ENCODE results near the gene TAS2R43. TPM values are rescaled to one million over a fixed set of nuclear protein-coding genes. Genes with fewer than 3 reads are reported as not detected.

TAS2R43 gene
- total RNA-seq, 1 experiment from 2014 or later: not detected

DNA sequence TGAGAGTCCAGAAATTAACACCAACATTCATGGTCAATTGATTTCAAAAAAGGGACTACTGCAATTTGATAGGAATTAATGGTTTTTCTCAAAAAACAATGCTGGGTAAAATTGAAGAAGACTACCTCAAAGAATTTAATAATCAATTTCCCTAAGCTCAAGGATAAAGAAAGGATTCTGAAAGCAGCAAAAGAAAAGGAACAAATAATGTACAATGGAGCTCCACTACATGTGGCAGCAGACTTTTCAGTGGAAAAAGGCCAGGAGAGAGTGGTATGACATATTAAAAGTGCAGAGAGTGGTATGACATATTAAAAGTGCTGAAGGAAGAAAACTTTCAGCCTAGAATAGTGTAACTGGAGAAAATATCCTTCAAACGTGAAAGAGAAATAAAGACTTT lies 15.6 kb upstream of the TAS2R43 start:
- ChIA-PET RAD21 (ENCODE audit: low non-redundant PET in 1 of 2, low total read pairs in 2 of 2, uncharacterized antibody in 2 of 2, unreplicated experiment in 2 of 2) (no interaction called here), POLR2A (no interaction called here), CTCF (no interaction called here)
- Histone ChIP-seq H3K9ac (ENCODE audit: low read length) (no peak overlapping the region), H3K79me2 (ENCODE audit: insufficient read depth, low read length) (peaks cover 85% of the 10 kb centered on the region), H3K9me3 (ENCODE audit: control insufficient read depth in 1 of 2, insufficient read depth in 1 of 2, low read depth in 1 of 2, low read length in 2 of 2) (no peaks in the 10 kb centered on the region), H2AFZ (ENCODE audit: low read depth, low read length, poor library complexity, severe bottlenecking) (no peak overlapping the region), H3K4me1 (ENCODE audit: control insufficient read depth in 1 of 2, insufficient read depth in 2 of 2, low read length in 2 of 2) (no peaks in the 10 kb centered on the region), H3K27ac (ENCODE audit: low read depth, low read length) (no peak overlapping the region), H3K27me3 (ENCODE audit: insufficient read depth, low read length) (no peaks in the 10 kb centered on the region), H3K4me3 (replicated peaks in 1 of 2; ENCODE audit: low read depth in 1 of 2, low read length in 2 of 2) (no peak overlapping the region), H3K9me2 (ENCODE audit: insufficient read depth) (no peaks in the 10 kb centered on the region), H4K20me1 (ENCODE audit: insufficient read depth) (no peaks in the 10 kb centered on the region), H3K4me2 (ENCODE audit: low read length) (no peak overlapping the region), H3K36me3 (ENCODE audit: control insufficient read depth in 1 of 2, insufficient read depth in 2 of 2, low read length in 2 of 2) (no peaks in the 10 kb centered on the region; a peak in 1 of 4 replicates)
- intact Hi-C loops (cut with micrococcal nuclease): no loop called here
- no peak for ATAC-seq
- no peak for DNase-seq (ENCODE audit: low read depth, low spot score)
- BruUV-seq (replicated peaks): no TSS peak
- no peak for TF ChIP-seq ELF1 (IDR thresholded peaks at IDR 0.05; ENCODE audit: borderline replicate concordance, low read depth)
- TF ChIP-seq YY1 (IDR thresholded peaks at IDR 0.05; ENCODE audit: extremely low read depth, insufficient replicate concordance, low read depth, low read length): no peak
- TF ChIP-seq SRF (IDR thresholded peaks at IDR 0.05; ENCODE audit: low read depth): no peak
- TF ChIP-seq SIN3A (IDR thresholded peaks at IDR 0.05; ENCODE audit: low read depth): no peak
- TF ChIP-seq TCF7L2 (IDR thresholded peaks at IDR 0.05; ENCODE audit: borderline replicate concordance, extremely low read depth, insufficient read depth, insufficient read length): no peak
- TF ChIP-seq ZNF274 (IDR thresholded peaks at IDR 0.05; ENCODE audit: low read depth, low read length): no peak
- TF ChIP-seq POLR2A (IDR thresholded peaks at IDR 0.05; ENCODE audit: borderline replicate concordance, extremely low read depth, insufficient read depth, insufficient read length): no peak
- no peak for TF ChIP-seq SP1 (IDR thresholded peaks at IDR 0.05; ENCODE audit: low read depth)
- TF ChIP-seq, protein P1, sequence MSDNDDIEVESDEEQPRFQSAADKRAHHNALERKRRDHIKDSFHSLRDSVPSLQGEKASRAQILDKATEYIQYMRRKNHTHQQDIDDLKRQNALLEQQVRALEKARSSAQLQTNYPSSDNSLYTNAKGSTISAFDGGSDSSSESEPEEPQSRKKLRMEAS (IDR thresholded peaks at IDR 0.05): no peak

DNA sequence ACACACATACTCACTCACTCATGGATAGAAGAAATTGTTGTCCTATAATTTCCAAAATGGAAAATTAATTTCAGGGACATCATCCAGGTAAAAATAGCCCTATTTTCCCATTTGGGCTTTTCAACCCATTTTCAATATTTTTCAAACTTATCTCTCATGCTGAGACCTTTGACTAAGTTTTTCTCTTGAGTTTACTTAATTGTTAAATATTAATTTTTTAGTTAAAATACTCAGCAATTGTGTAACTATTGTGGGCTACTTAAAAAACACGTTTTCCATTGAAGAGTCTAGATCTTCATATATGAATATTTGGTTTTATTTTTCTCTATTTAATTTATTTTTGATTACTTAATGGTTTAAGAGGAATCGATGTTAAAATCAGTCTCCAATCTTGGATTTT lies 14.2 kb upstream of the TAS2R43 start:
- ATAC-seq: no peak
- peaks cover 75% of the 10 kb centered on the region for H3K79me2 ChIP-seq (ENCODE audit: insufficient read depth, low read length)

More for the DNA sequence above, 14.2 kb upstream of the TAS2R43 start:
- ChIA-PET RAD21 (ENCODE audit: low non-redundant PET in 1 of 2, low total read pairs in 2 of 2, uncharacterized antibody in 2 of 2, unreplicated experiment in 2 of 2) (no interaction called here), CTCF (no interaction called here), POLR2A (no interaction called here)
- Histone ChIP-seq H3K27me3 (ENCODE audit: insufficient read depth, low read length) (no peaks in the 10 kb centered on the region), H3K4me1 (ENCODE audit: control insufficient read depth in 1 of 2, insufficient read depth in 2 of 2, low read length in 2 of 2) (no peaks in the 10 kb centered on the region), H3K9ac (ENCODE audit: low read length) (no peak overlapping the region), H3K27ac (ENCODE audit: low read depth, low read length) (no peak overlapping the region), H2AFZ (ENCODE audit: low read depth, low read length, poor library complexity, severe bottlenecking) (no peak overlapping the region), H3K4me2 (ENCODE audit: low read length) (no peak overlapping the region), H3K9me3 (ENCODE audit: control insufficient read depth in 1 of 2, insufficient read depth in 1 of 2, low read depth in 1 of 2, low read length in 2 of 2) (no peaks in the 10 kb centered on the region), H3K4me3 (replicated peaks in 1 of 2; ENCODE audit: low read depth in 1 of 2, low read length in 2 of 2) (no peak overlapping the region), H4K20me1 (ENCODE audit: insufficient read depth) (no peaks in the 10 kb centered on the region), H3K36me3 (ENCODE audit: control insufficient read depth in 1 of 2, insufficient read depth in 2 of 2, low read length in 2 of 2) (no peaks in the 10 kb centered on the region; a peak in 1 of 4 replicates), H3K9me2 (ENCODE audit: insufficient read depth) (no peaks in the 10 kb centered on the region)
- TF ChIP-seq CBX3 (IDR thresholded peaks at IDR 0.05; ENCODE audit: low read depth): no peak
- no peak for TF ChIP-seq RAD21 (IDR thresholded peaks at IDR 0.05; ENCODE audit: low read depth)
- TF ChIP-seq ZNF274 (IDR thresholded peaks at IDR 0.05; ENCODE audit: low read depth, low read length): no peak
- TF ChIP-seq, protein P2, sequence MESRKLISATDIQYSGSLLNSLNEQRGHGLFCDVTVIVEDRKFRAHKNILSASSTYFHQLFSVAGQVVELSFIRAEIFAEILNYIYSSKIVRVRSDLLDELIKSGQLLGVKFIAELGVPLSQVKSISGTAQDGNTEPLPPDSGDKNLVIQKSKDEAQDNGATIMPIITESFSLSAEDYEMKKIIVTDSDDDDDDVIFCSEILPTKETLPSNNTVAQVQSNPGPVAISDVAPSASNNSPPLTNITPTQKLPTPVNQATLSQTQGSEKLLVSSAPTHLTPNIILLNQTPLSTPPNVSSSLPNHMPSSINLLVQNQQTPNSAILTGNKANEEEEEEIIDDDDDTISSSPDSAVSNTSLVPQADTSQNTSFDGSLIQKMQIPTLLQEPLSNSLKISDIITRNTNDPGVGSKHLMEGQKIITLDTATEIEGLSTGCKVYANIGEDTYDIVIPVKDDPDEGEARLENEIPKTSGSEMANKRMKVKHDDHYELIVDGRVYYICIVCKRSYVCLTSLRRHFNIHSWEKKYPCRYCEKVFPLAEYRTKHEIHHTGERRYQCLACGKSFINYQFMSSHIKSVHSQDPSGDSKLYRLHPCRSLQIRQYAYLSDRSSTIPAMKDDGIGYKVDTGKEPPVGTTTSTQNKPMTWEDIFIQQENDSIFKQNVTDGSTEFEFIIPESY (IDR thresholded peaks at IDR 0.05; ENCODE audit: extremely low read depth, insufficient replicate concordance, low read length): no peak
- no peak for TF ChIP-seq CEBPB (IDR thresholded peaks at IDR 0.05; ENCODE audit: low read depth)
- TF ChIP-seq EGR1 (IDR thresholded peaks at IDR 0.05; ENCODE audit: low read depth): no peak
- TF ChIP-seq, protein P3, sequence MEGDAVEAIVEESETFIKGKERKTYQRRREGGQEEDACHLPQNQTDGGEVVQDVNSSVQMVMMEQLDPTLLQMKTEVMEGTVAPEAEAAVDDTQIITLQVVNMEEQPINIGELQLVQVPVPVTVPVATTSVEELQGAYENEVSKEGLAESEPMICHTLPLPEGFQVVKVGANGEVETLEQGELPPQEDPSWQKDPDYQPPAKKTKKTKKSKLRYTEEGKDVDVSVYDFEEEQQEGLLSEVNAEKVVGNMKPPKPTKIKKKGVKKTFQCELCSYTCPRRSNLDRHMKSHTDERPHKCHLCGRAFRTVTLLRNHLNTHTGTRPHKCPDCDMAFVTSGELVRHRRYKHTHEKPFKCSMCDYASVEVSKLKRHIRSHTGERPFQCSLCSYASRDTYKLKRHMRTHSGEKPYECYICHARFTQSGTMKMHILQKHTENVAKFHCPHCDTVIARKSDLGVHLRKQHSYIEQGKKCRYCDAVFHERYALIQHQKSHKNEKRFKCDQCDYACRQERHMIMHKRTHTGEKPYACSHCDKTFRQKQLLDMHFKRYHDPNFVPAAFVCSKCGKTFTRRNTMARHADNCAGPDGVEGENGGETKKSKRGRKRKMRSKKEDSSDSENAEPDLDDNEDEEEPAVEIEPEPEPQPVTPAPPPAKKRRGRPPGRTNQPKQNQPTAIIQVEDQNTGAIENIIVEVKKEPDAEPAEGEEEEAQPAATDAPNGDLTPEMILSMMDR (IDR thresholded peaks at IDR 0.05 in 2 of 3, conservative IDR thresholded peaks at IDR 0.05 in 1 of 3; ENCODE audit: borderline replicate concordance in 1 of 3, insufficient read depth in 1 of 3, low read depth in 2 of 3, low read length in 2 of 3): no peak
- TF ChIP-seq, protein P4, sequence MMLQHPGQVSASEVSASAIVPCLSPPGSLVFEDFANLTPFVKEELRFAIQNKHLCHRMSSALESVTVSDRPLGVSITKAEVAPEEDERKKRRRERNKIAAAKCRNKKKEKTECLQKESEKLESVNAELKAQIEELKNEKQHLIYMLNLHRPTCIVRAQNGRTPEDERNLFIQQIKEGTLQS (IDR thresholded peaks at IDR 0.05): no peak
- TF ChIP-seq TCF7L2 (IDR thresholded peaks at IDR 0.05; ENCODE audit: borderline replicate concordance, extremely low read depth, insufficient read depth, insufficient read length): no peak
- no TSS peak for BruUV-seq (replicated peaks)
- no peak for DNase-seq (ENCODE audit: low read depth, low spot score)
- intact Hi-C loops (cut with micrococcal nuclease): no loop called here
